Measurements from ENCODE around the gene PLK3. TPM values are rescaled to one million over a fixed set of nuclear protein-coding genes. Genes with fewer than 3 reads are reported as not detected.

Gene PLK3
- total and polyA plus RNA-seq, 10 of the 15 experiments (the other 5 are each of a cell fraction or from before 2014, with no cell fraction given), result 1.5 to 23.2 (median 12.1) TPM

DNA sequence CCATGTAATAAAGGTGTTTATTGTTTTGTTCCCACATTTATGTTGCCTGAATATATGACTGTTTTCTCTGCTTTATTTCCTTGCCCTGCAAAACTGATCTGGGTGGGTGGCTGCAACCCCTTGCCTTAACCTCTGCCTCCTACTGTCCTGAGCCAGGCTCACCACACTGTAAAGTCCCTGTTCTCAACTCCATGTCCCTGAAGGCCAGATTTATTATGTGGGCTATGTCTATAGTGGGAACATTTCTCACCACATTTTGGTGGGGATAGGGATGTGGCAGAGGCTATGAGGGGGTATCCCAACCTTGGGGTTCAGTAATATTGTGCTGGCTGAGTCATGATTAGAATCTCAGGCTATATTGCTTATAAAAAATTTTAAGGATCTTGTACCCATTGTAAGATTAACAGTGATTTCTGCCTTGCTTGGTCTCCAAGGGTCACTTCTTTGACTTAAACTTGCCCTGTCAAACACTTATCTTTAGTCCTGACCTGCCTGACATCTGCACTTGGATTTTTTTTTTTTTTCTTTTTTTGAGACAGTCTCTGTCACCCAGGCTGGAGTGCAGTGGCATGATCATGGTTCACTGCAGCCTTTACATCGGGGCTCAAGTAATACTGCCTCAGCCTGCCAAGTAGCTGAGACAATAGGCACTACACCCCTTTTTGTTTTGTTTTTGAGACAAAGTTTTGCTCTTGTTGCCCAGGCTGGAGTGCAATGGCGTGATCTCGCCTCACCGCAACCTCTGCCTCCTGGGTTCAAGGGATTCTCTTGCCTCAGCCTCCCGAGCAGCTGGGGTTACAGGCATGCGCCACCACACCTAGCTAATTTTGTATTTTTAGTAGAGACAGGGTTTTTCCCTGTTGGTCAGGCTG, 21.2 kb upstream of the PLK3 start (continued):
- TF ChIP-seq, protein P1, sequence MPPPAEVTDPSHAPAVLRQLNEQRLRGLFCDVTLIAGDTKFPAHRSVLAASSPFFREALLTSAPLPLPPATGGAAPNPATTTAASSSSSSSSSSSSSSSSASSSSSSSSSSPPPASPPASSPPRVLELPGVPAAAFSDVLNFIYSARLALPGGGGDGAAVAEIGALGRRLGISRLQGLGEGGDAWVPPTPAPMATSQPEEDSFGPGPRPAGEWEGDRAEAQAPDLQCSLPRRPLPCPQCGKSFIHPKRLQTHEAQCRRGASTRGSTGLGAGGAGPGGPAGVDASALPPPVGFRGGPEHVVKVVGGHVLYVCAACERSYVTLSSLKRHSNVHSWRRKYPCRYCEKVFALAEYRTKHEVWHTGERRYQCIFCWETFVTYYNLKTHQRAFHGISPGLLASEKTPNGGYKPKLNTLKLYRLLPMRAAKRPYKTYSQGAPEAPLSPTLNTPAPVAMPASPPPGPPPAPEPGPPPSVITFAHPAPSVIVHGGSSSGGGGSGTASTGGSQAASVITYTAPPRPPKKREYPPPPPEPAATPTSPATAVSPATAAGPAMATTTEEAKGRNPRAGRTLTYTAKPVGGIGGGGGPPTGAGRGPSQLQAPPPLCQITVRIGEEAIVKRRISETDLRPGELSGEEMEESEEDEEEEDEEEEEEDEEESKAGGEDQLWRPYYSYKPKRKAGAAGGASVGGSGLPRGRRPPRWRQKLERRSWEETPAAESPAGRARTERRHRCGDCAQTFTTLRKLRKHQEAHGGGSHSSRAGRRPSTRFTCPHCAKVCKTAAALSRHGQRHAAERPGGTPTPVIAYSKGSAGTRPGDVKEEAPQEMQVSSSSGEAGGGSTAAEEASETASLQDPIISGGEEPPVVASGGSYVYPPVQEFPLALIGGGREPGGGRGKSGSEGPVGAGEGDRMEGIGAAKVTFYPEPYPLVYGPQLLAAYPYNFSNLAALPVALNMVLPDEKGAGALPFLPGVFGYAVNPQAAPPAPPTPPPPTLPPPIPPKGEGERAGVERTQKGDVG (CRISPR knock-in tag; IDR thresholded peaks at IDR 0.05), result no peak
- TF ChIP-seq, protein P2, sequence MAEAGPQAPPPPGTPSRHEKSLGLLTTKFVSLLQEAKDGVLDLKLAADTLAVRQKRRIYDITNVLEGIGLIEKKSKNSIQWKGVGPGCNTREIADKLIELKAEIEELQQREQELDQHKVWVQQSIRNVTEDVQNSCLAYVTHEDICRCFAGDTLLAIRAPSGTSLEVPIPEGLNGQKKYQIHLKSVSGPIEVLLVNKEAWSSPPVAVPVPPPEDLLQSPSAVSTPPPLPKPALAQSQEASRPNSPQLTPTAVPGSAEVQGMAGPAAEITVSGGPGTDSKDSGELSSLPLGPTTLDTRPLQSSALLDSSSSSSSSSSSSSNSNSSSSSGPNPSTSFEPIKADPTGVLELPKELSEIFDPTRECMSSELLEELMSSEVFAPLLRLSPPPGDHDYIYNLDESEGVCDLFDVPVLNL (IDR thresholded peaks at IDR 0.05; ENCODE audit: low read depth, low read length), result no peak
- TF ChIP-seq YBX1 (IDR thresholded peaks at IDR 0.05), result no peak
- TF ChIP-seq, protein P3, sequence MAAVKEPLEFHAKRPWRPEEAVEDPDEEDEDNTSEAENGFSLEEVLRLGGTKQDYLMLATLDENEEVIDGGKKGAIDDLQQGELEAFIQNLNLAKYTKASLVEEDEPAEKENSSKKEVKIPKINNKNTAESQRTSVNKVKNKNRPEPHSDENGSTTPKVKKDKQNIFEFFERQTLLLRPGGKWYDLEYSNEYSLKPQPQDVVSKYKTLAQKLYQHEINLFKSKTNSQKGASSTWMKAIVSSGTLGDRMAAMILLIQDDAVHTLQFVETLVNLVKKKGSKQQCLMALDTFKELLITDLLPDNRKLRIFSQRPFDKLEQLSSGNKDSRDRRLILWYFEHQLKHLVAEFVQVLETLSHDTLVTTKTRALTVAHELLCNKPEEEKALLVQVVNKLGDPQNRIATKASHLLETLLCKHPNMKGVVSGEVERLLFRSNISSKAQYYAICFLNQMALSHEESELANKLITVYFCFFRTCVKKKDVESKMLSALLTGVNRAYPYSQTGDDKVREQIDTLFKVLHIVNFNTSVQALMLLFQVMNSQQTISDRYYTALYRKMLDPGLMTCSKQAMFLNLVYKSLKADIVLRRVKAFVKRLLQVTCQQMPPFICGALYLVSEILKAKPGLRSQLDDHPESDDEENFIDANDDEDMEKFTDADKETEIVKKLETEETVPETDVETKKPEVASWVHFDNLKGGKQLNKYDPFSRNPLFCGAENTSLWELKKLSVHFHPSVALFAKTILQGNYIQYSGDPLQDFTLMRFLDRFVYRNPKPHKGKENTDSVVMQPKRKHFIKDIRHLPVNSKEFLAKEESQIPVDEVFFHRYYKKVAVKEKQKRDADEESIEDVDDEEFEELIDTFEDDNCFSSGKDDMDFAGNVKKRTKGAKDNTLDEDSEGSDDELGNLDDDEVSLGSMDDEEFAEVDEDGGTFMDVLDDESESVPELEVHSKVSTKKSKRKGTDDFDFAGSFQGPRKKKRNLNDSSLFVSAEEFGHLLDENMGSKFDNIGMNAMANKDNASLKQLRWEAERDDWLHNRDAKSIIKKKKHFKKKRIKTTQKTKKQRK (IDR thresholded peaks at IDR 0.05; ENCODE audit: low read depth, low read length), result no peak
- TF ChIP-seq SP1 (IDR thresholded peaks at IDR 0.05; ENCODE audit: low read depth, low read length), result no peak
- TF ChIP-seq CBX5 (IDR thresholded peaks at IDR 0.05; ENCODE audit: low read depth), result no peak
- TF ChIP-seq ESRRA (IDR thresholded peaks at IDR 0.05; ENCODE audit: low read length), result no peak
- TF ChIP-seq, protein P4, sequence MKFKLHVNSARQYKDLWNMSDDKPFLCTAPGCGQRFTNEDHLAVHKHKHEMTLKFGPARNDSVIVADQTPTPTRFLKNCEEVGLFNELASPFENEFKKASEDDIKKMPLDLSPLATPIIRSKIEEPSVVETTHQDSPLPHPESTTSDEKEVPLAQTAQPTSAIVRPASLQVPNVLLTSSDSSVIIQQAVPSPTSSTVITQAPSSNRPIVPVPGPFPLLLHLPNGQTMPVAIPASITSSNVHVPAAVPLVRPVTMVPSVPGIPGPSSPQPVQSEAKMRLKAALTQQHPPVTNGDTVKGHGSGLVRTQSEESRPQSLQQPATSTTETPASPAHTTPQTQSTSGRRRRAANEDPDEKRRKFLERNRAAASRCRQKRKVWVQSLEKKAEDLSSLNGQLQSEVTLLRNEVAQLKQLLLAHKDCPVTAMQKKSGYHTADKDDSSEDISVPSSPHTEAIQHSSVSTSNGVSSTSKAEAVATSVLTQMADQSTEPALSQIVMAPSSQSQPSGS (IDR thresholded peaks at IDR 0.05; ENCODE audit: low read length), result no peak
- TF ChIP-seq SUPT20H (IDR thresholded peaks at IDR 0.05; ENCODE audit: borderline replicate concordance, control insufficient read depth, low read depth, low read length), result no peak
- TF ChIP-seq, protein P5, sequence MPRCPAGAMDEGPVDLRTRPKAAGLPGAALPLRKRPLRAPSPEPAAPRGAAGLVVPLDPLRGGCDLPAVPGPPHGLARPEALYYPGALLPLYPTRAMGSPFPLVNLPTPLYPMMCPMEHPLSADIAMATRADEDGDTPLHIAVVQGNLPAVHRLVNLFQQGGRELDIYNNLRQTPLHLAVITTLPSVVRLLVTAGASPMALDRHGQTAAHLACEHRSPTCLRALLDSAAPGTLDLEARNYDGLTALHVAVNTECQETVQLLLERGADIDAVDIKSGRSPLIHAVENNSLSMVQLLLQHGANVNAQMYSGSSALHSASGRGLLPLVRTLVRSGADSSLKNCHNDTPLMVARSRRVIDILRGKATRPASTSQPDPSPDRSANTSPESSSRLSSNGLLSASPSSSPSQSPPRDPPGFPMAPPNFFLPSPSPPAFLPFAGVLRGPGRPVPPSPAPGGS (IDR thresholded peaks at IDR 0.05; ENCODE audit: borderline replicate concordance, insufficient read depth, low read depth, low read length, poor library complexity, severe bottlenecking), result no peak
- TF ChIP-seq, protein P6, sequence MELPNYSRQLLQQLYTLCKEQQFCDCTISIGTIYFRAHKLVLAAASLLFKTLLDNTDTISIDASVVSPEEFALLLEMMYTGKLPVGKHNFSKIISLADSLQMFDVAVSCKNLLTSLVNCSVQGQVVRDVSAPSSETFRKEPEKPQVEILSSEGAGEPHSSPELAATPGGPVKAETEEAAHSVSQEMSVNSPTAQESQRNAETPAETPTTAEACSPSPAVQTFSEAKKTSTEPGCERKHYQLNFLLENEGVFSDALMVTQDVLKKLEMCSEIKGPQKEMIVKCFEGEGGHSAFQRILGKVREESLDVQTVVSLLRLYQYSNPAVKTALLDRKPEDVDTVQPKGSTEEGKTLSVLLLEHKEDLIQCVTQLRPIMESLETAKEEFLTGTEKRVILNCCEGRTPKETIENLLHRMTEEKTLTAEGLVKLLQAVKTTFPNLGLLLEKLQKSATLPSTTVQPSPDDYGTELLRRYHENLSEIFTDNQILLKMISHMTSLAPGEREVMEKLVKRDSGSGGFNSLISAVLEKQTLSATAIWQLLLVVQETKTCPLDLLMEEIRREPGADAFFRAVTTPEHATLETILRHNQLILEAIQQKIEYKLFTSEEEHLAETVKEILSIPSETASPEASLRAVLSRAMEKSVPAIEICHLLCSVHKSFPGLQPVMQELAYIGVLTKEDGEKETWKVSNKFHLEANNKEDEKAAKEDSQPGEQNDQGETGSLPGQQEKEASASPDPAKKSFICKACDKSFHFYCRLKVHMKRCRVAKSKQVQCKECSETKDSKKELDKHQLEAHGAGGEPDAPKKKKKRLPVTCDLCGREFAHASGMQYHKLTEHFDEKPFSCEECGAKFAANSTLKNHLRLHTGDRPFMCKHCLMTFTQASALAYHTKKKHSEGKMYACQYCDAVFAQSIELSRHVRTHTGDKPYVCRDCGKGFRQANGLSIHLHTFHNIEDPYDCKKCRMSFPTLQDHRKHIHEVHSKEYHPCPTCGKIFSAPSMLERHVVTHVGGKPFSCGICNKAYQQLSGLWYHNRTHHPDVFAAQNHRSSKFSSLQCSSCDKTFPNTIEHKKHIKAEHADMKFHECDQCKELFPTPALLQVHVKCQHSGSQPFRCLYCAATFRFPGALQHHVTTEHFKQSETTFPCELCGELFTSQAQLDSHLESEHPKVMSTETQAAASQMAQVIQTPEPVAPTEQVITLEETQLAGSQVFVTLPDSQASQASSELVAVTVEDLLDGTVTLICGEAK (IDR thresholded peaks at IDR 0.05; ENCODE audit: borderline replicate concordance), result no peak

All from GM12878 (cell line).